ENCODE data around the gene TMED8. TPM values are rescaled to one million over a fixed set of nuclear protein-coding genes. Genes with fewer than 3 reads are reported as not detected.

Gene TMED8
- total RNA-seq, 2 donors from 2014 or later = 20.5 to 27.6 TPM

GRCh38 chr14:77323571-77323970 lies 53.3 kb downstream of the TMED8 start:
- no peaks in the 10 kb centered on the region for H3K27me3 ChIP-seq (ENCODE audit: control insufficient read depth, insufficient read depth, low read length, poor library complexity, severe bottlenecking)

GRCh38 chr14:77322951-77323350 lies 53.9 kb downstream of the TMED8 start:
- H3K27ac ChIP-seq (ENCODE audit: low read depth, low read length) = no peak overlapping the region
- no peaks in the 10 kb centered on the region for H3K27me3 Mint-ChIP-seq (ENCODE audit: insufficient read depth)
- no peak overlapping the region for H3K27ac Mint-ChIP-seq
- H3K9me3 Mint-ChIP-seq = no peaks in the 10 kb centered on the region
- no peak for TF ChIP-seq CTCF (conservative IDR thresholded peaks at IDR 0.05)
- DNase-seq = no peak
- peaks cover 29% of the 10 kb centered on the region for H3K4me1 Mint-ChIP-seq
- H3K9ac ChIP-seq (ENCODE audit: extremely low read depth, low read length, poor library complexity, severe bottlenecking) = no peak overlapping the region
- no peaks in the 10 kb centered on the region for H3K27me3 ChIP-seq (ENCODE audit: control insufficient read depth, insufficient read depth, low read length, poor library complexity, severe bottlenecking)
- H3K4me3 Mint-ChIP-seq = peak overlapping the region; percentile 94
- peaks cover 5% of the 10 kb centered on the region for H3K4me1 ChIP-seq (ENCODE audit: control insufficient read depth, insufficient read depth, low read length)
- no peaks in the 10 kb centered on the region for H3K36me3 ChIP-seq (ENCODE audit: control insufficient read depth, insufficient read depth, low read length)
- peaks cover 3% of the 10 kb centered on the region for H3K36me3 Mint-ChIP-seq (ENCODE audit: low read depth)
- 96 to 100% methylated on average over 3 to 5 of the region's 5 CpGs for WGBS, 2 experiments (ENCODE audit: insufficient coverage in 1 of 2, insufficient read length in 1 of 2)
- no peaks in the 10 kb centered on the region for H3K9me3 ChIP-seq (ENCODE audit: control insufficient read depth, low read length)
- H3K4me3 ChIP-seq (ENCODE audit: low read length) = no peak overlapping the region

More at GRCh38 chr14:77323571-77323970, 53.3 kb downstream of the TMED8 start:
- DNase-seq = peak; percentile 26
- H3K4me3 ChIP-seq (ENCODE audit: low read length) = no peak overlapping the region
- Mint-ChIP-seq H3K36me3 (ENCODE audit: low read depth) (peaks cover 3% of the 10 kb centered on the region), H3K4me1 (peaks cover 24% of the 10 kb centered on the region), H3K27me3 (ENCODE audit: insufficient read depth) (no peaks in the 10 kb centered on the region), H3K9me3 (no peaks in the 10 kb centered on the region), H3K4me3 (no peak overlapping the region), H3K27ac (no peak overlapping the region)
- H3K9ac ChIP-seq (ENCODE audit: extremely low read depth, low read length, poor library complexity, severe bottlenecking) = no peak overlapping the region
- no peak overlapping the region for H3K27ac ChIP-seq (ENCODE audit: low read depth, low read length)
- H3K36me3 ChIP-seq (ENCODE audit: control insufficient read depth, insufficient read depth, low read length) = no peaks in the 10 kb centered on the region
- peaks cover 5% of the 10 kb centered on the region for H3K4me1 ChIP-seq (ENCODE audit: control insufficient read depth, insufficient read depth, low read length)
- WGBS, 2 experiments (ENCODE audit: insufficient coverage in 1 of 2, insufficient read length in 1 of 2) = 96 to 97% methylated on average over 4 of the region's 4 CpGs
- no peaks in the 10 kb centered on the region for H3K9me3 ChIP-seq (ENCODE audit: control insufficient read depth, low read length)
- TF ChIP-seq CTCF (conservative IDR thresholded peaks at IDR 0.05) = no peak

GRCh38 chr14:77322250-77322902 lies 54.5 kb downstream of the TMED8 start:
- no peaks in the 10 kb centered on the region for H3K27me3 Mint-ChIP-seq (ENCODE audit: insufficient read depth)
- Histone ChIP-seq H3K36me3 (ENCODE audit: control insufficient read depth, insufficient read depth, low read length) (no peaks in the 10 kb centered on the region), H3K4me3 (ENCODE audit: low read length) (peak overlapping the region; percentile 82), H3K27ac (ENCODE audit: low read depth, low read length) (no peak overlapping the region), H3K4me1 (ENCODE audit: control insufficient read depth, insufficient read depth, low read length) (peaks cover 5% of the 10 kb centered on the region), H3K9ac (ENCODE audit: extremely low read depth, low read length, poor library complexity, severe bottlenecking) (peak overlapping the region; percentile 96), H3K27me3 (ENCODE audit: control insufficient read depth, insufficient read depth, low read length, poor library complexity, severe bottlenecking) (no peaks in the 10 kb centered on the region), H3K9me3 (ENCODE audit: control insufficient read depth, low read length) (no peaks in the 10 kb centered on the region)
- peak overlapping the region; percentile 100 for H3K27ac Mint-ChIP-seq
- peak; percentile 42 for TF ChIP-seq CTCF (conservative IDR thresholded peaks at IDR 0.05)
- peaks cover 3% of the 10 kb centered on the region for H3K36me3 Mint-ChIP-seq (ENCODE audit: low read depth)
- 86 to 94% methylated on average over 5 of the region's 5 CpGs for WGBS, 2 experiments (ENCODE audit: insufficient coverage in 1 of 2, insufficient read length in 1 of 2)
- H3K4me1 Mint-ChIP-seq = peaks cover 33% of the 10 kb centered on the region
- no peaks in the 10 kb centered on the region for H3K9me3 Mint-ChIP-seq
- H3K4me3 Mint-ChIP-seq = peak overlapping the region; percentile 94
- DNase-seq = no peak
